Endothelial cell of umbilical vein (primary cell): ENCODE data around the gene AGMO. TPM values are rescaled to one million over a fixed set of nuclear protein-coding genes. Genes with fewer than 3 reads are reported as not detected.

Source experiments
- BruUV-seq: library from RNA; stranded (reverse); fragments of 400-500 nt; replicated peaks from 2 replicates; lab custom pipeline; 2021; lab: Mats Ljungman, UMichigan
- CTCF ChIA-PET: fragments of 300-600, 350-600 bp; sonication (Branson Sonifier 250); formaldehyde crosslinking; loops from one replicate; lab custom pipeline; 2021; ENCODE audit warnings: antibody characterized with exemption, inconsistent platforms; lab: Charles Lee
- POLR2A ChIA-PET: fragments of 300-600, 350-600 bp; sonication (Branson Sonifier 250); formaldehyde crosslinking; loops from one replicate; lab custom pipeline; 2021; ENCODE audit warnings: antibody characterized with exemption, inconsistent platforms; lab: Charles Lee
- DNase-seq: peaks from one replicate; pipeline ENCODE4 v3.0.0-alpha.2; 2011; ENCODE audit warnings: low read depth, low spot score
- FAIRE-seq: peaks from 2 replicates; lab custom pipeline; 2011; peaks lifted over from hg19 to GRCh38; lab: Jason Lieb, UNC
- H2AFZ ChIP-seq: 2 replicates; pipeline ENCODE4 v1.6.0; 2012; ENCODE audit warnings: low read depth, low read length, control low read depth, inconsistent platforms
- H3K27ac ChIP-seq: 2 replicates; pipeline ENCODE4 v1.5.1; 2011; ENCODE audit warnings: low read depth, mild to moderate bottlenecking, control low read depth, low read length, moderate library complexity; ENCODE audit not compliant: insufficient read depth
- H3K27me3 ChIP-seq, 2 experiments: 2 replicates each; pipeline versions ENCODE4 v1.6.0 to v1.6.1; 2011; ENCODE audit warnings: low read length in 2 of 2, mixed read lengths in 1 of 2; ENCODE audit not compliant: control insufficient read depth in 2 of 2, insufficient read depth in 2 of 2
- H3K36me3 ChIP-seq, 2 experiments: 2 replicates in 1 of 2; 3 replicates in 1 of 2; pipeline ENCODE4 v1.5.1; 2011; ENCODE audit warnings: low read length in 2 of 2, mild to moderate bottlenecking in 1 of 2, moderate library complexity in 1 of 2; ENCODE audit not compliant: control insufficient read depth in 2 of 2, insufficient read depth in 2 of 2; ENCODE audit errors: extremely low read depth in 1 of 2
- H3K4me1 ChIP-seq: 3 replicates; pipeline ENCODE4 v1.5.1; 2011; ENCODE audit warnings: mild to moderate bottlenecking, low read length; ENCODE audit not compliant: control insufficient read depth, insufficient read depth; ENCODE audit errors: extremely low read depth
- H3K4me2 ChIP-seq: 2 replicates; pipeline ENCODE4 v1.6.1; 2011; ENCODE audit warnings: low read length, control low read depth, mixed read lengths; ENCODE audit not compliant: insufficient read depth
- H3K4me3 ChIP-seq, 3 experiments: fragments of 200-600 bp in 1 of 3; sonication (generic), shearing (Covaris generic) in 1 of 3; replicated peaks in 1 of 3; 2 replicates each; pipeline ENCODE4 v1.5.1; 2011 to 2016; ENCODE audit warnings: control low read depth in 3 of 3, low read length in 3 of 3, mild to moderate bottlenecking in 2 of 3, inconsistent platforms in 1 of 3, low read depth in 1 of 3, moderate library complexity in 1 of 3; ENCODE audit not compliant: insufficient read depth in 1 of 3
- H3K79me2 ChIP-seq: 2 replicates; pipeline ENCODE4 v1.6.0; 2012; ENCODE audit warnings: low read length, inconsistent platforms; ENCODE audit not compliant: control insufficient read depth, insufficient read depth
- H3K9ac ChIP-seq: replicated peaks from 2 replicates; pipeline ENCODE3; 2011; ENCODE audit warnings: low read length, control low read depth; ENCODE audit not compliant: insufficient read depth; ENCODE audit errors: extremely low read depth
- H3K9me1 ChIP-seq: replicated peaks from 3 replicates; pipeline ENCODE4 v1.6.0; 2011; ENCODE audit warnings: mild to moderate bottlenecking, low read length; ENCODE audit not compliant: control insufficient read depth, insufficient read depth; ENCODE audit errors: extremely low read depth
- H3K9me3 ChIP-seq: replicated peaks from 2 replicates; pipeline ENCODE4 v1.5.1; 2012; ENCODE audit warnings: low read length, inconsistent platforms; ENCODE audit not compliant: control insufficient read depth, insufficient read depth
- H4K20me1 ChIP-seq: replicated peaks from 2 replicates; pipeline ENCODE3; 2011; ENCODE audit warnings: mild to moderate bottlenecking, low read length; ENCODE audit not compliant: control insufficient read depth, insufficient read depth; ENCODE audit errors: extremely low read depth
- EZH2 ChIP-seq: IDR thresholded peaks from 2 replicates; pipeline ENCODE4 v1.6.1; 2012; ENCODE audit warnings: borderline replicate concordance, low read depth, mild to moderate bottlenecking, moderate library complexity, low read length, inconsistent platforms; ENCODE audit not compliant: severe bottlenecking
- FOS ChIP-seq: IDR thresholded peaks from 2 replicates; pipeline ENCODE4 v1.6.1; 2011; ENCODE audit warnings: mild to moderate bottlenecking, low read length, moderate library complexity, borderline replicate concordance; ENCODE audit not compliant: insufficient read depth
- MYC ChIP-seq: IDR thresholded peaks from one replicate; pipeline ENCODE4 v1.6.1; 2011; ENCODE audit warnings: mild to moderate bottlenecking, low read depth, low read length
- POLR2A ChIP-seq: IDR thresholded peaks from 2 replicates; pipeline ENCODE4 v1.6.1; 2012; ENCODE audit warnings: low read depth, mild to moderate bottlenecking, control low read depth, low read length
- POLR2AphosphoS5 ChIP-seq: IDR thresholded peaks from 2 replicates; pipeline ENCODE4 v1.6.1; 2012; ENCODE audit warnings: low read depth, mild to moderate bottlenecking, control low read depth, low read length, moderate library complexity; ENCODE audit not compliant: insufficient read depth
- dilution Hi-C: fragments of 300-500 bp; cut with MboI; formaldehyde crosslinking; loops from one replicate; pipeline ENCODE4 v1.15.0; 2019; ENCODE audit warnings: low sequenced_read_pairs; ENCODE audit not compliant: extremely low pct_ligation_motif_present
- intact Hi-C: fragments of 100-400 bp; cut with micrococcal nuclease; formaldehyde crosslinking; loops from one replicate; pipeline ENCODE4 v1.10.0; 2022
- polyA plus RNA-seq, 4 experiments: library from polyadenylated mRNA; depleted of rRNA in 3 of 4; stranded (reverse) in 3 of 4; unstranded in 1 of 4; fragments of >200 nt; gene quantifications; 2 replicates each; pipeline versions ENCODE4 v1.2.1 to v1.2.3, GENCODE V29; 2011 to 2012; ENCODE audit warnings: missing spikeins in 1 of 4
- total RNA-seq: library from RNA; stranded (reverse); gene quantifications from 2 replicates; pipeline ENCODE4 v1.2.3, GENCODE V29; 2021

The AGMO gene
- total and polyA plus RNA-seq, 2 donors (not counting 3 experiments of a cell fraction or from before 2014, with no cell fraction given) = 0.23 to 0.40 TPM

- FAIRE-seq (no peak), DNase-seq (no peak)
- Histone ChIP-seq H3K79me2 (no peaks in the 10 kb centered on the region), H3K9me3 (no peaks in the 10 kb centered on the region), H2AFZ (no peak overlapping the region), H3K4me1 (no peaks in the 10 kb centered on the region), H3K9me1 (no peaks in the 10 kb centered on the region), H3K9ac (no peak overlapping the region), H3K27ac (no peak overlapping the region), H3K36me3 (no peaks in the 10 kb centered on the region), H3K27me3 (no peaks in the 10 kb centered on the region), H3K4me3 (no peak overlapping the region), H3K4me2 (no peak overlapping the region), H4K20me1 (no peaks in the 10 kb centered on the region)
- dilution Hi-C loops (no loop called here), intact Hi-C loops (no loop called here)
- ChIA-PET POLR2A (no interaction called here), CTCF (no interaction called here)
- no TSS peak for BruUV-seq
- TF ChIP-seq POLR2AphosphoS5 (no peak), FOS (no peak), MYC (no peak), POLR2A (no peak), EZH2 (no peak)
These were observed 17.8 kb downstream of the AGMO start for GRCh38 chr7:15544050-15544449.

GRCh38 chr7:15543256-15543655 is 18.6 kb downstream of the AGMO start:
- Histone ChIP-seq H3K9me1 (no peaks in the 10 kb centered on the region), H3K27ac (no peak overlapping the region), H2AFZ (no peak overlapping the region), H3K9me3 (no peaks in the 10 kb centered on the region), H3K79me2 (no peaks in the 10 kb centered on the region), H3K27me3 (no peaks in the 10 kb centered on the region), H3K4me1 (no peaks in the 10 kb centered on the region), H3K4me2 (no peak overlapping the region), H3K4me3 (no peak overlapping the region), H3K9ac (no peak overlapping the region), H3K36me3 (no peaks in the 10 kb centered on the region), H4K20me1 (no peaks in the 10 kb centered on the region)
- no peak for FAIRE-seq
- DNase-seq = no peak
- ChIA-PET POLR2A (no interaction called here), CTCF (no interaction called here)
- dilution Hi-C loops = no loop called here
- BruUV-seq = no TSS peak
- TF ChIP-seq POLR2AphosphoS5 (no peak), EZH2 (no peak)
- intact Hi-C loops = no loop called here
